Measurements from ENCODE around the gene SERPINB6. TPM values are rescaled to one million over a fixed set of nuclear protein-coding genes. Genes with fewer than 3 reads are reported as not detected.

SERPINB6 gene
- total RNA-seq, 1 experiment from 2014 or later = 131 TPM

DNA sequence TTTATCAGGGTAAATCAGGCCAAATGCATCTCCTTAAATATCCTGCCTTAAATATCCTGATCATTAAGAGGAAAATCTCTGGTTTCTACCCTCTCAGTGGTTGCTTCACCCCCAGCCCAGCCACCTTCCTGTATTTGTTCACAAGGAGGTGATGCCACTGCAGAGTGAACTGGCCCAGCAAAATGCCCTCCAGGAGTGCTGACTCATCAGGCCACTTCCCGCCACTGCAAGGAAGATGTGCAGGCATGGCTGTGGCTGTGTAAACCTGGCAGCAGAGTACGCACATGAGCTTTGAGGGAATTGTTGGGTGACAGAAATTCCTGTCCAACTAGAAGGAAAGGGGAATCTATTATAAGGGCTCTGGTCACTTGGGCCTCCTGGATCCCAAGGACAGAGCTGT, 42.1 kb upstream of the SERPINB6 start:
- POLR2A ChIA-PET = no interaction called here
- intact Hi-C loops (cut with micrococcal nuclease; ENCODE audit: unreplicated experiment) = no loop called here
- TF ChIP-seq SIN3A (IDR thresholded peaks at IDR 0.05; ENCODE audit: borderline replicate concordance, insufficient read depth, low read depth, low read length) (no peak), TCF7L2 (IDR thresholded peaks at IDR 0.05; ENCODE audit: low read depth, low read length) (no peak), CTCF (IDR thresholded peaks at IDR 0.05) (no peak), POLR2AphosphoS5 (IDR thresholded peaks at IDR 0.05; ENCODE audit: low read depth, low read length) (no peak)
- TF ChIP-seq, protein P1, sequence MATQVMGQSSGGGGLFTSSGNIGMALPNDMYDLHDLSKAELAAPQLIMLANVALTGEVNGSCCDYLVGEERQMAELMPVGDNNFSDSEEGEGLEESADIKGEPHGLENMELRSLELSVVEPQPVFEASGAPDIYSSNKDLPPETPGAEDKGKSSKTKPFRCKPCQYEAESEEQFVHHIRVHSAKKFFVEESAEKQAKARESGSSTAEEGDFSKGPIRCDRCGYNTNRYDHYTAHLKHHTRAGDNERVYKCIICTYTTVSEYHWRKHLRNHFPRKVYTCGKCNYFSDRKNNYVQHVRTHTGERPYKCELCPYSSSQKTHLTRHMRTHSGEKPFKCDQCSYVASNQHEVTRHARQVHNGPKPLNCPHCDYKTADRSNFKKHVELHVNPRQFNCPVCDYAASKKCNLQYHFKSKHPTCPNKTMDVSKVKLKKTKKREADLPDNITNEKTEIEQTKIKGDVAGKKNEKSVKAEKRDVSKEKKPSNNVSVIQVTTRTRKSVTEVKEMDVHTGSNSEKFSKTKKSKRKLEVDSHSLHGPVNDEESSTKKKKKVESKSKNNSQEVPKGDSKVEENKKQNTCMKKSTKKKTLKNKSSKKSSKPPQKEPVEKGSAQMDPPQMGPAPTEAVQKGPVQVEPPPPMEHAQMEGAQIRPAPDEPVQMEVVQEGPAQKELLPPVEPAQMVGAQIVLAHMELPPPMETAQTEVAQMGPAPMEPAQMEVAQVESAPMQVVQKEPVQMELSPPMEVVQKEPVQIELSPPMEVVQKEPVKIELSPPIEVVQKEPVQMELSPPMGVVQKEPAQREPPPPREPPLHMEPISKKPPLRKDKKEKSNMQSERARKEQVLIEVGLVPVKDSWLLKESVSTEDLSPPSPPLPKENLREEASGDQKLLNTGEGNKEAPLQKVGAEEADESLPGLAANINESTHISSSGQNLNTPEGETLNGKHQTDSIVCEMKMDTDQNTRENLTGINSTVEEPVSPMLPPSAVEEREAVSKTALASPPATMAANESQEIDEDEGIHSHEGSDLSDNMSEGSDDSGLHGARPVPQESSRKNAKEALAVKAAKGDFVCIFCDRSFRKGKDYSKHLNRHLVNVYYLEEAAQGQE (IDR thresholded peaks at IDR 0.05; ENCODE audit: insufficient read depth in 1 of 2, low read depth in 2 of 2, low read length in 1 of 2) = no peak
- H3K4me1 ChIP-seq (ENCODE audit: control insufficient read depth, insufficient read depth, low read length) = peaks cover 6% of the 10 kb centered on the region
- DNase-seq (ENCODE audit: low read depth, low spot score) = no peak
- CTCF ChIA-PET = interaction anchor here (1.1 kb wide), 1 partner anchor 12 kb away, joined by 3 read pairs; no protein-coding TSS in a partner anchor
- no TSS peak for BruUV-seq (replicated peaks)
- peak; percentile 83 for ATAC-seq
- no peaks in the 10 kb centered on the region for H3K27me3 ChIP-seq (ENCODE audit: control insufficient read depth, insufficient read depth, low read length)
- peaks cover 8% of the 10 kb centered on the region for H3K9me3 ChIP-seq (ENCODE audit: control insufficient read depth, insufficient read depth, low read depth, low read length)
- H3K27ac ChIP-seq (ENCODE audit: low read length) = no peak overlapping the region
- H3K4me3 ChIP-seq (ENCODE audit: low read depth in 2 of 2, low read length in 2 of 2) = no peak overlapping the region
- H3K36me3 ChIP-seq (ENCODE audit: control insufficient read depth, insufficient read depth, low read length) = peaks cover 3% of the 10 kb centered on the region; the same call in 1 of the 2 replicates
- in situ Hi-C loops (cut with HindIII; ENCODE audit: low pct_unique_long_range_greater_than_20kb, low sequenced_read_pairs) = no loop called here

- POLR2A ChIA-PET = no interaction called here
- H3K9me3 ChIP-seq (ENCODE audit: control insufficient read depth, insufficient read depth, low read depth, low read length) = peaks cover 8% of the 10 kb centered on the region
- BruUV-seq (replicated peaks) = no TSS peak
- H3K36me3 ChIP-seq (ENCODE audit: control insufficient read depth, insufficient read depth, low read length) = peaks cover 3% of the 10 kb centered on the region; the same call in 1 of the 2 replicates
- DNase-seq (ENCODE audit: low read depth, low spot score) = no peak
- CTCF ChIA-PET = interaction anchor here (0.6 kb wide), 1 partner anchor 36 kb away, joined by 3 read pairs; no protein-coding TSS in a partner anchor
- ATAC-seq = no peak
- H3K27me3 ChIP-seq (ENCODE audit: control insufficient read depth, insufficient read depth, low read length) = no peaks in the 10 kb centered on the region
- H3K4me1 ChIP-seq (ENCODE audit: control insufficient read depth, insufficient read depth, low read length) = peaks cover 6% of the 10 kb centered on the region
- in situ Hi-C loops (cut with HindIII; ENCODE audit: low pct_unique_long_range_greater_than_20kb, low sequenced_read_pairs) (no loop called here), intact Hi-C loops (cut with micrococcal nuclease; ENCODE audit: unreplicated experiment) (no loop called here)
- no peak for TF ChIP-seq CTCF (IDR thresholded peaks at IDR 0.05)
- TF ChIP-seq, protein P1 (IDR thresholded peaks at IDR 0.05; ENCODE audit: insufficient read depth in 1 of 2, low read depth in 2 of 2, low read length in 1 of 2) = no peak
- no peak for TF ChIP-seq TCF7L2 (IDR thresholded peaks at IDR 0.05; ENCODE audit: low read depth, low read length)
- no peak for TF ChIP-seq POLR2AphosphoS5 (IDR thresholded peaks at IDR 0.05; ENCODE audit: low read depth, low read length)
- no peak for TF ChIP-seq SIN3A (IDR thresholded peaks at IDR 0.05; ENCODE audit: borderline replicate concordance, insufficient read depth, low read depth, low read length)
- H3K27ac ChIP-seq (ENCODE audit: low read length) = no peak overlapping the region
- no peak overlapping the region for H3K4me3 ChIP-seq (ENCODE audit: low read depth in 2 of 2, low read length in 2 of 2)
Observed at GRCh38 chr6:3011592-3011991, 40.2 kb upstream of the SERPINB6 start.
